ENCODE measurements around the gene MAP1LC3A. TPM values are rescaled to one million over a fixed set of nuclear protein-coding genes. Genes with fewer than 3 reads are reported as not detected.

The MAP1LC3A gene
- total RNA-seq, 2 donors from 2014 or later = 22.4 to 37.6 TPM

GRCh38 chr20:34534391-34535165 lies 23.9 kb upstream of the MAP1LC3A start:
- no peak overlapping the region for H3K27ac ChIP-seq
- intact Hi-C loops (cut with DNase I) = no loop called here
- peaks cover 7 to 31% of the 10 kb centered on the region in 2 donors for H3K36me3 ChIP-seq (replicated peaks in 1 of 2; ENCODE audit: insufficient read depth in 1 of 2, low read depth in 2 of 2)
- no peak for TF ChIP-seq POLR2A (IDR thresholded peaks at IDR 0.05)
- no peak for TF ChIP-seq CTCF (IDR thresholded peaks at IDR 0.05)
- no peaks in the 10 kb centered on the region for H3K4me1 ChIP-seq
- H3K9me3 ChIP-seq = no peaks in the 10 kb centered on the region
- 88 to 91% methylated on average over 9 to 15 of the region's 15 CpGs for WGBS, 2 donors
- DNase-seq = no peak
- ATAC-seq = no peak
- H3K4me3 ChIP-seq = no peak overlapping the region
- H3K27me3 ChIP-seq = no peaks in the 10 kb centered on the region

GRCh38 chr20:34535301-34535840 lies 23.1 kb upstream of the MAP1LC3A start:
- intact Hi-C loops (cut with DNase I) = no loop called here
- Histone ChIP-seq H3K36me3 (replicated peaks in 1 of 2; ENCODE audit: insufficient read depth in 1 of 2, low read depth in 2 of 2) (peaks cover 7 to 28% of the 10 kb centered on the region in 2 donors), H3K27me3 (no peaks in the 10 kb centered on the region), H3K4me1 (no peaks in the 10 kb centered on the region), H3K9me3 (no peaks in the 10 kb centered on the region), H3K4me3 (no peak overlapping the region), H3K27ac (no peak overlapping the region)
- DNase-seq (no peak), ATAC-seq (no peak)
- TF ChIP-seq CTCF (IDR thresholded peaks at IDR 0.05) (no peak), POLR2A (IDR thresholded peaks at IDR 0.05) (no peak)
- WGBS, 2 donors = 89 to 94% methylated on average over 15 of the region's 15 CpGs

- peaks cover 7 to 31% of the 10 kb centered on the region in 2 donors for H3K36me3 ChIP-seq (replicated peaks in 1 of 2; ENCODE audit: insufficient read depth in 1 of 2, low read depth in 2 of 2)
- H3K4me1 ChIP-seq = no peaks in the 10 kb centered on the region
- H3K4me3 ChIP-seq = no peak overlapping the region
- H3K9me3 ChIP-seq = no peaks in the 10 kb centered on the region
- TF ChIP-seq CTCF (IDR thresholded peaks at IDR 0.05) (no peak), POLR2A (IDR thresholded peaks at IDR 0.05) (no peak)
- 100% methylated on average over 2 of the region's 2 CpGs; no CpG with 5 or more reads in 1 of the 2 donors for WGBS, 2 donors
- no peaks in the 10 kb centered on the region for H3K27me3 ChIP-seq
- DNase-seq (no peak), ATAC-seq (no peak)
- no peak overlapping the region for H3K27ac ChIP-seq
- intact Hi-C loops (cut with DNase I) = no loop called here
Measured at GRCh38 chr20:34535857-34536256, 22.7 kb upstream of the MAP1LC3A start.

GRCh38 chr20:34536798-34537394 lies 21.6 kb upstream of the MAP1LC3A start:
- intact Hi-C loops (cut with DNase I) = no loop called here
- H3K9me3 ChIP-seq = no peaks in the 10 kb centered on the region
- DNase-seq (peak; percentile 58 to 76 (median 68)), ATAC-seq (no peak)
- H3K27ac ChIP-seq = no peak overlapping the region
- 63 to 82% methylated on average over 1 to 10 of the region's 10 CpGs for WGBS, 2 donors
- peak in 6 of 7 experiments; percentile 32 to 53 (median 44) for TF ChIP-seq CTCF (IDR thresholded peaks at IDR 0.05)
- TF ChIP-seq POLR2A (IDR thresholded peaks at IDR 0.05) = no peak
- no peak overlapping the region for H3K4me3 ChIP-seq
- H3K27me3 ChIP-seq = no peaks in the 10 kb centered on the region
- no peaks in the 10 kb centered on the region for H3K4me1 ChIP-seq
- peaks cover 7 to 34% of the 10 kb centered on the region in 2 donors for H3K36me3 ChIP-seq (replicated peaks in 1 of 2; ENCODE audit: insufficient read depth in 1 of 2, low read depth in 2 of 2)

Data from body of pancreas (tissue), 4 donors.